GM19467 (cell line): ENCODE results near the gene ANKRD62.

Experiments
- ATAC-seq: cut with Tn5 transposase; IDR thresholded peaks from one replicate; pipeline ENCODE4 v1.9.1; 2021; ENCODE audit warnings: mild to moderate bottlenecking, moderate library complexity; ENCODE audit not compliant: unreplicated experiment

The ANKRD62 gene

GRCh38 chr18:12165038-12165768, 71.6 kb downstream of the ANKRD62 start:
- no peak for ATAC-seq
